HepG2 (cell line): ENCODE results near the gene MGLL.

Experiments used
- CBX1 ChIP-seq: IDR thresholded peaks from one replicate; pipeline ENCODE4 v1.6.1; 2016; ENCODE audit warnings: antibody characterized with exemption, low read depth
- CREB1 ChIP-seq, 2 experiments: fragments of 450-650 bp in 1 of 2; IDR thresholded peaks; 2 replicates each; pipeline ENCODE4 v1.6.1; 2016 to 2017; ENCODE audit warnings: control low read depth in 1 of 2, mild to moderate bottlenecking in 1 of 2, missing compliant biosample characterization in 1 of 2, missing genetic modification characterization in 1 of 2
- CTCF ChIP-seq: sonication (generic); formaldehyde crosslinking; IDR thresholded peaks from 2 replicates; pipeline ENCODE4 v1.5.0; 2020; ENCODE audit warnings: mild to moderate bottlenecking, missing genetic modification reagents, moderate library complexity
- EP300 ChIP-seq, 3 experiments: sonication (generic) in 1 of 3; formaldehyde crosslinking in 1 of 3; IDR thresholded peaks; 2 replicates each; pipeline versions ENCODE4 v1.5.1 to v1.6.1; 2011 to 2020; ENCODE audit warnings: low read depth in 2 of 3, low read length in 2 of 3, borderline replicate concordance in 1 of 3, improper control_type of control experiment in 1 of 3, mild to moderate bottlenecking in 1 of 3, missing genetic modification reagents in 1 of 3, moderate library complexity in 1 of 3
- EZH2 ChIP-seq: conservative IDR thresholded peaks from 2 replicates; pipeline ENCODE4 v1.6.1; 2012; ENCODE audit warnings: mild to moderate bottlenecking, low read depth, low read length, moderate library complexity
- FOXM1 ChIP-seq: sonication (generic); formaldehyde crosslinking; IDR thresholded peaks from 2 replicates; pipeline ENCODE4 v1.5.0; 2020; ENCODE audit warnings: missing genetic modification reagents
- GABPA ChIP-seq, 2 experiments: IDR thresholded peaks; 2 replicates each; pipeline ENCODE4 v1.6.1; 2011 to 2016; ENCODE audit warnings: low read depth in 2 of 2, low read length in 1 of 2, missing biosample characterization in 1 of 2, missing genetic modification characterization in 1 of 2
- HOMEZ ChIP-seq: IDR thresholded peaks from 2 replicates; pipeline ENCODE4 v1.6.1; 2016; ENCODE audit warnings: low read depth
- REST ChIP-seq, 2 experiments: IDR thresholded peaks; 2 replicates each; pipeline ENCODE4 v1.6.1; 2011 to 2012; ENCODE audit warnings: low read length in 2 of 2, borderline replicate concordance in 1 of 2, low read depth in 1 of 2, mild to moderate bottlenecking in 1 of 2, moderate library complexity in 1 of 2
- SRF ChIP-seq: IDR thresholded peaks from 2 replicates; pipeline ENCODE4 v1.6.1; 2011; ENCODE audit warnings: mild to moderate bottlenecking, low read depth, low read length, moderate library complexity

- TF ChIP-seq HOMEZ (CRISPR knock-in tag) (no peak), CTCF (CRISPR knock-in tag) (no peak), EP300 (IDR thresholded peaks at IDR 0.05; ENCODE audit: low read depth in 2 of 2, low read length in 2 of 2) (no peak), EP300 (CRISPR knock-in tag; IDR thresholded peaks at IDR 0.05; ENCODE audit: borderline replicate concordance) (no peak), CREB1 (IDR thresholded peaks at IDR 0.05) (no peak), CREB1 (CRISPR knock-in tag; IDR thresholded peaks at IDR 0.05) (no peak), EZH2 (no peak), CBX1 (no peak), REST (IDR thresholded peaks at IDR 0.05; ENCODE audit: borderline replicate concordance in 1 of 2, low read depth in 1 of 2, low read length in 2 of 2) (no peak), SRF (no peak), GABPA (IDR thresholded peaks at IDR 0.05; ENCODE audit: low read depth, low read length) (no peak), GABPA (CRISPR knock-in tag; IDR thresholded peaks at IDR 0.05; ENCODE audit: low read depth) (no peak), FOXM1 (CRISPR knock-in tag) (no peak)
These were observed 72.5 kb downstream of the MGLL start for GRCh38 chr3:127749787-127750225.
